PC-3 (cell line): Measurements from ENCODE around the gene KCTD1. TPM values are rescaled to one million over a fixed set of nuclear protein-coding genes. Genes with fewer than 3 reads are reported as not detected.

Experiments used
- ATAC-seq: fragments of 200-7000 bp; cut with Tn5 transposase; 2 replicates; pipeline ENCODE4 v1.9.1; 2020; ENCODE audit warnings: mild to moderate bottlenecking, moderate library complexity
- BruUV-seq: library from RNA; stranded (reverse); fragments of 400-500 nt; replicated peaks from 2 replicates; lab custom pipeline; 2021; lab: Mats Ljungman, UMichigan
- CTCF ChIA-PET: fragments of 300-600 bp; sonication (Branson Sonifier 250); formaldehyde crosslinking; loops from one replicate; lab custom pipeline; 2022; ENCODE audit warnings: antibody characterized with exemption; lab: Charles Lee
- POLR2A ChIA-PET: fragments of 300-600 bp; sonication (Branson Sonifier 250); formaldehyde crosslinking; loops from one replicate; lab custom pipeline; 2022; ENCODE audit warnings: antibody characterized with exemption; ENCODE audit not compliant: unreplicated experiment; lab: Charles Lee
- DNase-seq: peaks from one replicate; pipeline ENCODE4 v3.0.0-alpha.2; 2015
- H2AFZ ChIP-seq: fragments of 300-600 bp; sonication (generic); 2 replicates; pipeline ENCODE4 v1.6.0; 2016; ENCODE audit warnings: antibody characterized with exemption, low read length
- H3F3A ChIP-seq: fragments of 300-600 bp; sonication (generic); one replicate; pipeline ENCODE4 v1.6.0; 2017; ENCODE audit warnings: antibody characterized with exemption, low read length, control low read depth, mild to moderate bottlenecking; ENCODE audit not compliant: unreplicated experiment
- H3K27ac ChIP-seq: fragments of 300-600 bp; sonication (generic); 2 replicates; pipeline ENCODE4 v1.5.1; 2016; ENCODE audit warnings: mild to moderate bottlenecking, low read length
- H3K27me3 ChIP-seq: fragments of 300-600 bp; sonication (generic); 2 replicates; pipeline ENCODE4 v1.6.1; 2016; ENCODE audit warnings: low read length, mixed read lengths
- H3K36me3 ChIP-seq: fragments of 300-600 bp; sonication (generic); 2 replicates; pipeline ENCODE4 v1.6.1; 2016; ENCODE audit warnings: low read depth, mixed run types, low read length, mixed read lengths
- H3K4me1 ChIP-seq: fragments of 300-600 bp; sonication (generic); 2 replicates; pipeline ENCODE4 v1.5.1; 2016; ENCODE audit warnings: low read length; ENCODE audit not compliant: insufficient read depth
- H3K4me2 ChIP-seq: fragments of 300-600 bp; sonication (generic); 2 replicates; pipeline ENCODE4 v1.6.0; 2016; ENCODE audit warnings: low read length
- H3K4me3 ChIP-seq: fragments of 300-600 bp; sonication (generic); 2 replicates; pipeline ENCODE4 v1.5.1; 2016; ENCODE audit warnings: mild to moderate bottlenecking, low read length, mixed read lengths
- H3K79me2 ChIP-seq: fragments of 300-600 bp; sonication (generic); 2 replicates; pipeline ENCODE4 v1.6.1; 2017; ENCODE audit warnings: low read length, mixed read lengths
- H3K9ac ChIP-seq: fragments of 300-600 bp; sonication (generic); 2 replicates; pipeline ENCODE4 v1.6.0; 2016; ENCODE audit warnings: mild to moderate bottlenecking, low read length
- H3K9me2 ChIP-seq: fragments of 300-600 bp; sonication (generic); replicated peaks from 2 replicates; pipeline ENCODE4 v1.6.1; 2016; ENCODE audit warnings: mixed run types, low read length, mixed read lengths
- H3K9me3 ChIP-seq: fragments of 300-600 bp; sonication (generic); 2 replicates; pipeline ENCODE4 v1.6.1; 2016; ENCODE audit warnings: low read length, mixed read lengths
- H4K20me1 ChIP-seq: fragments of 300-600 bp; sonication (generic); 2 replicates; pipeline ENCODE4 v1.6.1; 2016; ENCODE audit warnings: low read length, mixed read lengths
- CTCF ChIP-seq: fragments of 300-600 bp; sonication (generic); conservative IDR thresholded peaks from 2 replicates; pipeline ENCODE4 v1.5.1; 2017; ENCODE audit warnings: antibody characterized with exemption, low read depth, mild to moderate bottlenecking, low read length
- EZH2 ChIP-seq: fragments of 300-600 bp; sonication (generic); IDR thresholded peaks from one replicate; pipeline ENCODE4 v1.6.1; 2017; ENCODE audit warnings: antibody characterized with exemption, mild to moderate bottlenecking, low read length; ENCODE audit not compliant: unreplicated experiment
- EZH2phosphoT487 ChIP-seq: fragments of 300-600 bp; sonication (generic); IDR thresholded peaks from 2 replicates; pipeline ENCODE4 v1.6.1; 2018; ENCODE audit warnings: mild to moderate bottlenecking, antibody characterized with exemption, low read length, borderline replicate concordance
- intact Hi-C: fragments of 100-400 bp; cut with micrococcal nuclease; formaldehyde crosslinking; loops from 2 replicates; pipeline ENCODE4 v1.9.0; 2023
- total RNA-seq: library from RNA; depleted of rRNA; stranded (reverse); fragments of >200 nt; gene quantifications from 2 replicates; pipeline ENCODE4 v1.2.3, GENCODE V29; 2014

The KCTD1 gene
- total RNA-seq, 1 experiment from 2014 or later: 15.8 TPM

GRCh38 chr18:26489881-26490280 is 58.5 kb downstream of the KCTD1 start:
- Histone ChIP-seq H3K9me3 (no peaks in the 10 kb centered on the region), H3K36me3 (no peaks in the 10 kb centered on the region), H3K4me2 (no peak overlapping the region), H4K20me1 (no peaks in the 10 kb centered on the region), H3K4me1 (peaks cover 20% of the 10 kb centered on the region), H3K4me3 (no peak overlapping the region), H3K27ac (no peak overlapping the region), H3K9me2 (no peaks in the 10 kb centered on the region), H3K9ac (no peak overlapping the region), H2AFZ (no peak overlapping the region), H3K27me3 (no peaks in the 10 kb centered on the region), H3K79me2 (peaks cover 7% of the 10 kb centered on the region; the same call in 1 of the 2 replicates), H3F3A (no peaks in the 10 kb centered on the region)
- ATAC-seq (no peak), DNase-seq (peak; percentile 16)
- ChIA-PET POLR2A (no interaction called here), CTCF (no interaction called here)
- no peak for TF ChIP-seq CTCF
- no peak for TF ChIP-seq EZH2
- TF ChIP-seq EZH2phosphoT487: no peak
- intact Hi-C loops: no loop called here
- BruUV-seq: no TSS peak

GRCh38 chr18:26489191-26489590 is 59.2 kb downstream of the KCTD1 start:
- Histone ChIP-seq H3K9me3 (no peaks in the 10 kb centered on the region), H3K9ac (no peak overlapping the region), H2AFZ (no peak overlapping the region), H3K4me3 (no peak overlapping the region), H3K4me1 (peaks cover 24% of the 10 kb centered on the region), H3F3A (no peaks in the 10 kb centered on the region), H3K9me2 (no peaks in the 10 kb centered on the region), H3K79me2 (peaks cover 8% of the 10 kb centered on the region; the same call in 1 of the 2 replicates), H4K20me1 (no peaks in the 10 kb centered on the region), H3K27ac (no peak overlapping the region), H3K36me3 (no peaks in the 10 kb centered on the region), H3K27me3 (no peaks in the 10 kb centered on the region), H3K4me2 (no peak overlapping the region)
- intact Hi-C loops: no loop called here
- ATAC-seq (no peak), DNase-seq (no peak)
- ChIA-PET POLR2A (no interaction called here), CTCF (no interaction called here)
- no TSS peak for BruUV-seq
- TF ChIP-seq EZH2phosphoT487 (no peak), CTCF (no peak), EZH2 (no peak)

DNA sequence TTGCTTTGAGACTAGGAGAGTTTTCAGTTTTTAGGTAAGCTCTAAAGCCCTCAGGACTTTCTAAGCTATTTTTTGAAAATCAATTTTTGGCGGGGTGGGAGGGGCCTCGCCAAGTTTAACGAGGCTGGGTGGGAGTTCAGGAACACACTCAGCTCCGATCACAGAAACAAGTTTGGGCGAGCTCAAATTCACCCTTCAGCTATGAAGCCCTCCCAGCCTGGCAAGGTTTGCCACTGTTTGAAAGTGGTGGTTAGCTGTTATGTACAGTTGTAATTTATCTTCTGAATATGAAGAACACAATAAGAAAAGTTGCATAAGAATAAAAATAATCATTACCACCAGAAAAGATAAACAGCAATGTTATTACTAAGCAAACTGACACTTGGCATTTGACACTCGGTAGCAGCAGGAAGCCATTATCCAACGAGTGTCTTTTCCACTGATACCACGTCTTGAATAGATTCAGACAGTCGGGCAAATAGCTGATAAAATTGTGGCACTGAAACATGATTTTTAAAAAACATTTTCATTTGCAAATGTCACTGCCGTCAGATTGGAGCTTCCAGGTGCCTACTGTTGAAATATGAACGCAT is 59.8 kb downstream of the KCTD1 start:
- no peak overlapping the region for H3K27ac ChIP-seq
- H3F3A ChIP-seq: no peaks in the 10 kb centered on the region
- ATAC-seq: no peak
- no peaks in the 10 kb centered on the region for H3K9me3 ChIP-seq
- no peak overlapping the region for H2AFZ ChIP-seq
- peaks cover 31% of the 10 kb centered on the region for H3K4me1 ChIP-seq
- BruUV-seq: no TSS peak
- H4K20me1 ChIP-seq: no peaks in the 10 kb centered on the region
- no peak overlapping the region for H3K4me3 ChIP-seq
- POLR2A ChIA-PET: no interaction called here
- TF ChIP-seq CTCF (no peak), EZH2phosphoT487 (no peak), EZH2 (no peak)
- no peak for DNase-seq
- CTCF ChIA-PET: no interaction called here
- no peak overlapping the region; the same call in 1 of the 2 replicates for H3K4me2 ChIP-seq
- peak overlapping the region; percentile 5; the same call in 1 of the 2 replicates for H3K9ac ChIP-seq
- no peaks in the 10 kb centered on the region for H3K27me3 ChIP-seq
- peaks cover 11% of the 10 kb centered on the region for H3K79me2 ChIP-seq
- H3K9me2 ChIP-seq: no peaks in the 10 kb centered on the region
- intact Hi-C loops: no loop called here
- H3K36me3 ChIP-seq: no peaks in the 10 kb centered on the region
